ENCODE data around the gene CALM3.
"Not testable (repeated sequence)": the region's sequence is repeated elsewhere in the genome, so short reads cannot be mapped to it uniquely, and the experiment has no call there.

The CALM3 gene

DNA sequence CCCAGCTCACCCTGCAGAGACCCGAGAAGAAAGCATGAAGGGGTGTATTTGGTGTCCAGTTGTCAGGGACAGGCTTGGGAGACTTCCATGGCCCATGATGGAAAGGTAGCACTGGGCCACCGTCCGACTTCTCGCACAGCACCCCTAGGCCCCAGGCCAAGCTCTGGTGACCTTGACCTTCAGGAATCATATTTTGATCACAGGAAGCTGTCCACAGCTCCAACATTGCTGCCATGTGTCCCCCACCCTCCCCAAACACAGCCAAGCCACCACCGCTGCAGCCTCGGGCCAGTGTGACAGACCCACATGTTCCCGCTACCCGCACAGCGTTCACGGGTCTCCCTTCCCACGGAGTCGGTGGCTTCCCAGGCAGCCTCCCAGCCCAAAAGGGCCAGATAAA is 24.6 kb downstream of the CALM3 start:
- TF ChIP-seq, protein P1, sequence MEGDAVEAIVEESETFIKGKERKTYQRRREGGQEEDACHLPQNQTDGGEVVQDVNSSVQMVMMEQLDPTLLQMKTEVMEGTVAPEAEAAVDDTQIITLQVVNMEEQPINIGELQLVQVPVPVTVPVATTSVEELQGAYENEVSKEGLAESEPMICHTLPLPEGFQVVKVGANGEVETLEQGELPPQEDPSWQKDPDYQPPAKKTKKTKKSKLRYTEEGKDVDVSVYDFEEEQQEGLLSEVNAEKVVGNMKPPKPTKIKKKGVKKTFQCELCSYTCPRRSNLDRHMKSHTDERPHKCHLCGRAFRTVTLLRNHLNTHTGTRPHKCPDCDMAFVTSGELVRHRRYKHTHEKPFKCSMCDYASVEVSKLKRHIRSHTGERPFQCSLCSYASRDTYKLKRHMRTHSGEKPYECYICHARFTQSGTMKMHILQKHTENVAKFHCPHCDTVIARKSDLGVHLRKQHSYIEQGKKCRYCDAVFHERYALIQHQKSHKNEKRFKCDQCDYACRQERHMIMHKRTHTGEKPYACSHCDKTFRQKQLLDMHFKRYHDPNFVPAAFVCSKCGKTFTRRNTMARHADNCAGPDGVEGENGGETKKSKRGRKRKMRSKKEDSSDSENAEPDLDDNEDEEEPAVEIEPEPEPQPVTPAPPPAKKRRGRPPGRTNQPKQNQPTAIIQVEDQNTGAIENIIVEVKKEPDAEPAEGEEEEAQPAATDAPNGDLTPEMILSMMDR (conservative IDR thresholded peaks at IDR 0.05): no peak
- no peak overlapping the region for H3K27ac ChIP-seq

DNA sequence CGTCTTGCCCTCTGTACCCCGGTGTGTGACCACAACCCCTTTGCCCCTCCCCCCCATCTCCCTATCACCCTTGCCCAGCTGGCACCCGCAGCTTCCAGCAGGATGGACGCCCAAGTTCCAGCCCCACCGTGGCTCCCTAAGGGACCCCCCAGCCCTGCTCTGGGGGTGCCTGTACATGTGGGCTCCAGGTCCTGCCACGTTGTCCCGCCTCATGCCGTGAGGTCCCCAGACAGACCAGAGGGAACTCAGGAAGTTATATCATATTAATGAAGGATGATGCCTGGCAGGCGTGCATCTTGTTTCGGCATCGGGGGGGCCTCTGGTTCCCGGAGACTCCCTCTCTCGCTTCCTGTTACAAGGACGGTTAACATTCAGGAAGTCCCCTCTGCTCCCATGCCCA is 25.3 kb downstream of the CALM3 start:
- TF ChIP-seq, protein P1 (conservative IDR thresholded peaks at IDR 0.05): no peak

DNA sequence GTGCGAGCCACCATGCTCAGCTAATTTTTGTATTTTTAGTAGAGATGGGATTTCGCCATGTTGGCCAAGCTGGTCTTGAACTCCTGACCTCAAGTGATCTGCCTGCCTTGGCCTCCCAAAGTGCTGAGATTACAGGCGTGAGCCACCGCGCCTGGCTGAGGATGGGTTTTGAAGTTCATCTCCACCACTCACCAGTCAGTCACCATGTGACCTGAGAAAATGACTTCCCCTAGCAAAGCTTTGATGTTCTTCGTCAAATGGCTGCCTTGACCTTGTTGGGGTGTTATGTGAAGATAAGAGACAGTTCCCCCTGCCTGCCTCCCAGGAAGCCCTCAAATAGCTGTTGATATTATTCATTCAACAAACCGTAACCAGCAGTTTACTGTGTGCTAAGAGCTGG is 27.8 kb downstream of the CALM3 start:
- not testable (repeated sequence) for H3K27ac ChIP-seq

More for the DNA sequence above, 25.3 kb downstream of the CALM3 start:
- no peak overlapping the region for H3K27ac ChIP-seq

DNA sequence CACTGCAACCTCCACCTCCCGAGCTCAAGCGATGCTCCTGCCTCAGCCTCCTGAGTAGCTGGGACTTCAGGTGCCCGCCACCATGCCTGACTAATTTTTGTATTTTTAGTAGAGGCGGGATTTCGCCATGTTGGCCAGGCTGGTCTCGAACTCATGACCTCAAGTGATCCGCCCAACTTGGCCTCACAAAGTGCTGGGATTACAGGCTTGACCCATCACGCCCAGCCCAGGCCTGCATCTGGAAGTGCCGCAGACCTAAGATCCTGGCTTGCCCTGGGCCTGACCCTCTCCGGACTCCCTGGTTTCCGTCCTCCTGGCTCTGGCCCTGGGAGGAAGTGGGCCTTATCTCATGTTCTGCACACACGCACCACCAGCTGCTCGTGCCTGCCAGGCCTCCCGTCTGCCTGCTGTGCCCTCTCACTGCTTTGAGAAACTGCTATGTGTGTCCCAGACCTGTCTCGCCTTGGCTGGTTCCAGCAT is 28.5 kb downstream of the CALM3 start:
- TF ChIP-seq, protein P1 (conservative IDR thresholded peaks at IDR 0.05): no peak
- no peak overlapping the region for H3K27ac ChIP-seq

DNA sequence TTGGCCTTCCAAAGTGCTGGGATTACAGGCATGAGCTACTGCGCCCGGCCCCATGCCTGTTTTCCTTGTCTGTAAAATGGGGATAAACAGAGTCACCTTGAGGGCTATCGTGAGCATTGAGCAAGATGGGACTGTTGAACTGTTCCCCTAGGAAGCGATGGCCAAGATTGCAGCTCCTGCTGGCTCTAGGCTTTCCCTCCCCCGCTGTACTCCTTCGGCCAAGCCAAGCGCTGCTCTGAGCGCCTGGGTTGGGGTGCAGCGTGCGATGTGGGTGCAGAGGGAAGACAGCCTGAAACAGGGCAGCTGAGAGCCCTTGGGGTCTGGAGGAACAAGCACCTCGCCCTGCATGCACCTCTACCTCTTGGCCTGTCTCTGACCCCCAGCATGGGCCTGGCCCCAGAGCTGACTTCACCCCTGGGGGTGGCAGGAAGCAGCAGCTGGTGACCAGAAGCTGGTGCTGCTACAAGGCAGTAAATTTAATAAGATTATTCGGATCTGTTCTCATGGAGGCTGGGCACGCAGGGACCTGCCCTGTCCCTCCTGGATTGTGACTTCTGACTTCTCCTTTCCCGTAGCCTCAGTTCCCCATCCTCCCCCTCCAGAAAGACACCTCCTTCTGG is 29.6 kb downstream of the CALM3 start:
- TF ChIP-seq, protein P1 (conservative IDR thresholded peaks at IDR 0.05): no peak
- H3K27ac ChIP-seq: no peak overlapping the region

DNA sequence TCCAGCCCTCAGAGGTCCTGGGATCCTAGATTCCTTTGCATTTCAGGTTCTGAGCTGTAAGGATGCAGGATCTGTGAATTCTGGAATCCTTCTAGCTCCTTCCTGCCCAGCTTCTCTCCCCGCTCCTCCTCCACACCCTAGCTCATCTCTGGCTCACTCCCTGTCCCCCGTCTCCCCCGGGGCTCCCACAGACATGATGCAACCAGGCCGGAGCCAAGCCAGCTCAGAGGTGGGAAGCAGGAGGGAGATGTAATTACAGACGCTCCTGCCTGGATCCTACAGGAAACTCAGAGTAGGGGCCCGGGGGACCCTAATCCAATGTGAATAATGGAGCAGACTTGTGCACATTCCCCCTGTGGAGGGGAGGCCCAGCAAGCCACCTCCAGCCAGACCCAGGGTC is 30.4 kb downstream of the CALM3 start:
- TF ChIP-seq, protein P1 (conservative IDR thresholded peaks at IDR 0.05): no peak
- no peak overlapping the region for H3K27ac ChIP-seq

DNA sequence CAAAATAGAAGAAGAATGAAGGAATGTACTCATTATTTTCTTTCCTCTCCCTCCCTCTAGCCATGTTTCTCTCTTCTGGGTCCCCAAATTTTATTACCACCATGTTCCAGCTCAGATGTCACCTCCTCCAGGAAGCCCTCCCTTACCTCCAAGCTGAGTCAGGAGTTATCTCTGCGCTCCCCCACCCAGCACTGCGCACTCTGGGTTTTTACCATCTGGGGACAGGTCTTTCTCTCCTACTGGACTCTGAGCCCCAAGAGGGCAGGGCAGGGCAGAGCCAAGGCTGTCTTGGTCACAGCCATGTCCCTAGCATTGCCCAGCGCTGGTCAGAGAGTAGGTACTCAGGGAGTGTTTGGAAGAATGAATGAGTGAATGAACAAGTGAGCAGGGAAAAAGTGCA is 32.0 kb downstream of the CALM3 start:
- TF ChIP-seq, protein P1 (conservative IDR thresholded peaks at IDR 0.05): no peak
- H3K27ac ChIP-seq: no peak overlapping the region

DNA sequence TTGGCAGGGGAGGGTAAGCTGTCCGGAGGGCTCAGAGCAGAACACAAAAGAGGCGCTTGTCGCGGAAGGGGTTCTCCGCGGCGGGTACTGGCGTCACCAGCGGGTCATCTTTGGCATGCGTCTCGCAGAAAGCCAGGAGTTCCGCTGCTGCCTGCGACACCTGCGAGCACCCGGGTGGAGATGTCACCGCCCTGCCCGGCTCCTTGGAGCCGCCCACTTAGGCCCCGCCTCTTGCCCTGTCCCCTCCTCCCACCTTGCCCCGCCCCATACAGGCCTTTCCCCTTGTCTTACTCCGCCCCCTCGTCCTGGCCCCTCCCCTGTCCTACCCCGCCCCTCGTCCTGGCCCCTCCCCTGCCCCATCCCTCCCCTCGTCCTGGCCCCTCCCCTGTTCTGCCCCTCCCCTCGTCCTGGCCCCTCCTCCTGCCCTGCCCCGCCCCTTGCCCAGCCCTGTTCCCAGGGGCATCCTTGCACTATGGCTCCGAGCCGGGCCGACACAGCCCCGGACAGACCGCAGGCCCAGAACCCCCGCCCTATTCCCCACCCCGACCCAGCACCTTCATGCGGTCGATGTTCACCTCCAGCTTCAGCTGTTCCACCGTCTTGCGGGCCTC is 33.0 kb downstream of the CALM3 start:
- TF ChIP-seq, protein P1 (conservative IDR thresholded peaks at IDR 0.05): no peak
- H3K27ac ChIP-seq: no peak overlapping the region

All from VCaP (cell line).